CD4-positive, alpha-beta T cell (primary cell): ENCODE results near the gene MICALL1. TPM values are rescaled to one million over a fixed set of nuclear protein-coding genes. Genes with fewer than 3 reads are reported as not detected.

Source experiments
- ATAC-seq: fragments of 200-7000 bp; cut with Tn5 transposase; one replicate; pipeline ENCODE4 v1.10.0; 2022; ENCODE audit warnings: mild to moderate bottlenecking; ENCODE audit not compliant: poor library complexity
- CTCF ChIA-PET: fragments of 350-600 bp; sonication (Branson Sonifier 250); formaldehyde crosslinking; loops from one replicate; lab custom pipeline; 2021; ENCODE audit warnings: antibody characterized with exemption, inconsistent platforms; lab: Charles Lee
- POLR2A ChIA-PET: fragments of 350-600 bp; sonication (Branson Sonifier 250); formaldehyde crosslinking; loops from one replicate; lab custom pipeline; 2021; ENCODE audit warnings: antibody characterized with exemption, inconsistent platforms; lab: Charles Lee
- DNase-seq, 14 experiments: peaks; one replicate each; pipeline ENCODE4 v3.0.0-alpha.2; 2013 to 2020; ENCODE audit warnings: mixed read lengths in 2 of 14
- H3K27ac ChIP-seq, 2 donors: one replicate each; pipeline versions ENCODE4 v1.5.1 to v1.7.0; 2013; ENCODE audit warnings: low read length in 2 of 2, low read depth in 1 of 2, mild to moderate bottlenecking in 1 of 2
- H3K27me3 ChIP-seq, 2 experiments: 1 replicate in 1 of 2; 2 replicates in 1 of 2; pipeline versions ENCODE4 v1.6.1 to v1.7.0; 2013; ENCODE audit warnings: low read length in 2 of 2, control low read depth in 1 of 2, mild to moderate bottlenecking in 1 of 2, moderate library complexity in 1 of 2; ENCODE audit not compliant: insufficient read depth in 2 of 2, control insufficient read depth in 1 of 2
- H3K36me3 ChIP-seq: one replicate; pipeline ENCODE4 v1.6.1; 2013; ENCODE audit warnings: low read length, control low read depth; ENCODE audit not compliant: insufficient read depth
- H3K4me1 ChIP-seq: one replicate; pipeline ENCODE4 v1.6.1; 2013; ENCODE audit warnings: low read length, control low read depth; ENCODE audit not compliant: insufficient read depth
- H3K4me3 ChIP-seq: one replicate; pipeline ENCODE4 v1.5.1; 2013; ENCODE audit warnings: mild to moderate bottlenecking, low read length, moderate library complexity
- H3K9me3 ChIP-seq, 2 experiments: 1 replicate in 1 of 2; 2 replicates in 1 of 2; pipeline versions ENCODE4 v1.6.1 to v1.7.0; 2013; ENCODE audit warnings: low read length in 2 of 2, mild to moderate bottlenecking in 2 of 2, control low read depth in 1 of 2, moderate library complexity in 1 of 2; ENCODE audit not compliant: control insufficient read depth in 1 of 2, insufficient read depth in 1 of 2
- H3K27ac Mint-ChIP-seq: one replicate; pipeline ENCODE4 v1.8.0; 2020; ENCODE audit warnings: mixed read lengths
- H3K27me3 Mint-ChIP-seq: one replicate; pipeline ENCODE4 v1.8.0; 2021; ENCODE audit warnings: mixed read lengths
- H3K36me3 Mint-ChIP-seq: one replicate; pipeline ENCODE4 v1.8.0; 2021; ENCODE audit warnings: low read depth, mixed read lengths
- H3K4me1 Mint-ChIP-seq: one replicate; pipeline ENCODE4 v1.8.0; 2021; ENCODE audit warnings: low read depth, mixed read lengths
- H3K4me3 Mint-ChIP-seq: one replicate; pipeline ENCODE4 v1.8.0; 2020; ENCODE audit warnings: mild to moderate bottlenecking, mixed read lengths
- H3K9me3 Mint-ChIP-seq: one replicate; pipeline ENCODE4 v1.8.0; 2020; ENCODE audit warnings: mixed read lengths
- CTCF ChIP-seq: fragments of 200-600 bp; IDR thresholded peaks from one replicate; pipeline ENCODE4 v1.8.0; 2022; ENCODE audit warnings: antibody characterized with exemption, mild to moderate bottlenecking
- intact Hi-C, 2 experiments: fragments of 100-400 bp; cut with DNase I in 1 of 2; cut with micrococcal nuclease in 1 of 2; formaldehyde crosslinking; loops; one replicate each; pipeline versions ENCODE4 v1.15.1 to v1.9.0; 2023 to 2025; cut with DNase I, micrococcal nuclease
- total RNA-seq, 174 experiments: library from RNA in 2 of 174; stranded (reverse) in 2 of 174; gene quantifications; one replicate each; pipeline ENCODE4 v1.2.3 and lab custom pipeline; 2021 to 2026

MICALL1 gene
- total RNA-seq, 2 experiments from 2014 or later, result 16.9 to 20.7 TPM

- Mint-ChIP-seq H3K27me3 (peaks cover 12% of the 10 kb centered on the region), H3K27ac (no peak overlapping the region), H3K4me1 (peaks cover 55% of the 10 kb centered on the region), H3K4me3 (peak overlapping the region; percentile 65), H3K9me3 (no peaks in the 10 kb centered on the region), H3K36me3 (peaks cover 75% of the 10 kb centered on the region)
- ATAC-seq (no peak), DNase-seq (no peak)
- H3K9me3 ChIP-seq, result no peaks in the 10 kb centered on the region
- H3K36me3 ChIP-seq, result peaks cover 51% of the 10 kb centered on the region
- no peak overlapping the region for H3K4me3 ChIP-seq
- ChIA-PET POLR2A (no interaction called here), CTCF (no interaction called here)
- intact Hi-C loops, result no loop called here
- peaks cover 25% of the 10 kb centered on the region for H3K4me1 ChIP-seq
- peaks cover under 1 to 7% of the 10 kb centered on the region in 2 experiments for H3K27me3 ChIP-seq
- no peak overlapping the region for H3K27ac ChIP-seq
- no peak for TF ChIP-seq CTCF
These were observed 51.1 kb downstream of the MICALL1 start for GRCh38 chr22:37957232-37957631.

GRCh38 chr22:37959231-37959825 is 53.2 kb downstream of the MICALL1 start:
- Histone ChIP-seq H3K36me3 (peaks cover 62% of the 10 kb centered on the region), H3K27me3 (no peaks in the 10 kb centered on the region), H3K4me1 (peaks cover 11% of the 10 kb centered on the region), H3K27ac (no peak overlapping the region), H3K9me3 (no peaks in the 10 kb centered on the region), H3K4me3 (no peak overlapping the region)
- no peaks in the 10 kb centered on the region for H3K27me3 Mint-ChIP-seq
- intact Hi-C loops, result no loop called here
- CTCF ChIA-PET, result no interaction called here
- ATAC-seq (no peak), DNase-seq (no peak)
- no peaks in the 10 kb centered on the region for H3K9me3 Mint-ChIP-seq
- TF ChIP-seq CTCF, result no peak
- no peak overlapping the region for H3K27ac Mint-ChIP-seq
- H3K4me3 Mint-ChIP-seq, result no peak overlapping the region
- POLR2A ChIA-PET, result interaction anchor here (0.7 kb wide), 1 partner anchor 699 kb away, joined by 3 read pairs; no protein-coding TSS in a partner anchor
- H3K36me3 Mint-ChIP-seq, result peaks cover 75% of the 10 kb centered on the region
- peaks cover 35% of the 10 kb centered on the region for H3K4me1 Mint-ChIP-seq

- POLR2A ChIA-PET, result no interaction called here
- no peak for TF ChIP-seq CTCF
- Mint-ChIP-seq H3K4me3 (no peak overlapping the region), H3K9me3 (no peaks in the 10 kb centered on the region), H3K4me1 (peaks cover 30% of the 10 kb centered on the region), H3K27ac (no peak overlapping the region), H3K27me3 (no peaks in the 10 kb centered on the region), H3K36me3 (peaks cover 77% of the 10 kb centered on the region)
- peaks cover 3% of the 10 kb centered on the region for H3K4me1 ChIP-seq
- CTCF ChIA-PET, result no interaction called here
- DNase-seq (no peak), ATAC-seq (no peak)
- H3K27me3 ChIP-seq, result no peaks in the 10 kb centered on the region
- no peak overlapping the region for H3K4me3 ChIP-seq
- peaks cover 66% of the 10 kb centered on the region for H3K36me3 ChIP-seq
- no peak overlapping the region for H3K27ac ChIP-seq
- no peaks in the 10 kb centered on the region for H3K9me3 ChIP-seq
- intact Hi-C loops, result no loop called here
These were observed 55.0 kb downstream of the MICALL1 start for GRCh38 chr22:37961062-37961461.
